ENCODE results near the gene VPS8. TPM values are rescaled to one million over a fixed set of nuclear protein-coding genes. Genes with fewer than 3 reads are reported as not detected.

VPS8 gene
- total and polyA plus RNA-seq, 2 of the 13 experiments (the other 11 are each of a cell fraction or from before 2014, with no cell fraction given): 14.2 to 35.1 TPM

GRCh38 chr3:185049710-185050109 is 237.7 kb downstream of the VPS8 start:
- no peak overlapping the region for H3K4me2 ChIP-seq (ENCODE audit: low read depth, low read length)
- FAIRE-seq (no peak), DNase-seq (ENCODE audit: low spot score) (no peak), ATAC-seq (no peak; the same call in 2 of the 3 replicates)
- no peaks in the 10 kb centered on the region for H3K27me3 ChIP-seq (ENCODE audit: control insufficient read depth in 1 of 2, insufficient read depth in 2 of 2, low read length in 2 of 2)
- H3K36me3 ChIP-seq (replicated peaks in 1 of 2; ENCODE audit: control insufficient read depth in 1 of 2, insufficient read depth in 2 of 2, low read length in 2 of 2): peaks cover 11 to 28% of the 10 kb centered on the region in 2 experiments; a peak in 4 of 5 replicates
- H3K79me2 ChIP-seq (ENCODE audit: insufficient read depth, low read length): no peaks in the 10 kb centered on the region
- no peak overlapping the region for H3K9ac ChIP-seq (ENCODE audit: insufficient read depth, low read depth, low read length)
- no peaks in the 10 kb centered on the region for H3K9me3 ChIP-seq (ENCODE audit: low read length)
- BruUV-seq (replicated peaks): no TSS peak
- ChIA-PET POLR2A (no interaction called here), CTCF (ENCODE audit: low intra/inter-chr PET ratio, low total read pairs) (no interaction called here)
- no peak overlapping the region for H3K4me3 ChIP-seq (replicated peaks in 1 of 3; ENCODE audit: insufficient read depth in 1 of 3, low read depth in 2 of 3, low read length in 3 of 3)
- TF ChIP-seq CTCF (CRISPR knock-in tag; IDR thresholded peaks at IDR 0.05) (0 out of 2 replicates have a peak, but pooled peaks have one; percentile 13), ZNF800 (CRISPR knock-in tag; IDR thresholded peaks at IDR 0.05) (no peak), GMEB2 (CRISPR knock-in tag; IDR thresholded peaks at IDR 0.05; ENCODE audit: low read depth) (no peak)
- intact Hi-C loops (cut with micrococcal nuclease; ENCODE audit: unreplicated experiment) (loop anchor here (10.0 kb wide), 1 partner anchor 285 kb away; no protein-coding TSS in a partner anchor), in situ Hi-C loops (cut with HindIII; ENCODE audit: extremely low pct_ligation_motif_present, low pct_unique_long_range_greater_than_20kb) (no loop called here)
- no peak overlapping the region for H3K27ac ChIP-seq (ENCODE audit: extremely low read length, insufficient read depth, low read length)
- peaks cover 23% of the 10 kb centered on the region for H3K4me1 ChIP-seq (ENCODE audit: insufficient read depth, low read length)
- H4K20me1 ChIP-seq (ENCODE audit: insufficient read depth, low read length): no peaks in the 10 kb centered on the region
- 92% methylated on average over 4 of the region's 4 CpGs for WGBS (ENCODE audit: low lambda C conversion rate)
- no peak overlapping the region for H2AFZ ChIP-seq (ENCODE audit: low read length)

Data from HepG2 (cell line).